ENCODE measurements around the gene FIBCD1. TPM values are rescaled to one million over a fixed set of nuclear protein-coding genes. Genes with fewer than 3 reads are reported as not detected.

FIBCD1 gene
- total RNA-seq, 6 experiments from 2014 or later: not detected

- DNase-seq: no peak
- WGBS (ENCODE audit: insufficient coverage, low coverage, low lambda C conversion rate, missing lambda C conversion rate): 75% methylated on average over 21 of the region's 24 CpGs
- intact Hi-C loops (cut with DNase I): no loop called here
These were observed 33.7 kb downstream of the FIBCD1 start for GRCh38 chr9:130905125-130905901.

GRCh38 chr9:130904070-130905044 is 34.7 kb downstream of the FIBCD1 start:
- Histone ChIP-seq H3K36me3 (no peaks in the 10 kb centered on the region), H3K9me3 (no peaks in the 10 kb centered on the region), H3K4me3 (no peak overlapping the region), H3K27ac (no peak overlapping the region), H3K27me3 (no peaks in the 10 kb centered on the region), H3K4me1 (no peaks in the 10 kb centered on the region)
- WGBS (ENCODE audit: insufficient coverage, low coverage, low lambda C conversion rate, missing lambda C conversion rate): 61% methylated on average over 14 of the region's 48 CpGs
- DNase-seq (no peak), ATAC-seq (no peak)
- intact Hi-C loops (cut with DNase I): no loop called here
- TF ChIP-seq POLR2A (IDR thresholded peaks at IDR 0.05): no peak
- no peak for TF ChIP-seq CTCF (IDR thresholded peaks at IDR 0.05)

More at GRCh38 chr9:130905125-130905901, 33.7 kb downstream of the FIBCD1 start:
- H3K4me1 ChIP-seq: no peaks in the 10 kb centered on the region
- TF ChIP-seq CTCF (IDR thresholded peaks at IDR 0.05): no peak
- no peak for TF ChIP-seq POLR2A (IDR thresholded peaks at IDR 0.05)
- ATAC-seq: no peak
- no peak overlapping the region for H3K4me3 ChIP-seq
- no peaks in the 10 kb centered on the region for H3K36me3 ChIP-seq
- no peaks in the 10 kb centered on the region for H3K9me3 ChIP-seq
- no peaks in the 10 kb centered on the region for H3K27me3 ChIP-seq
- H3K27ac ChIP-seq: no peak overlapping the region

- 46% methylated on average over 7 of the region's 25 CpGs for WGBS (ENCODE audit: insufficient coverage, low coverage, low lambda C conversion rate, missing lambda C conversion rate)
These were observed 35.6 kb downstream of the FIBCD1 start for GRCh38 chr9:130903194-130904069.

More at GRCh38 chr9:130903194-130904069, 35.6 kb downstream of the FIBCD1 start:
- no peaks in the 10 kb centered on the region for H3K9me3 ChIP-seq
- no peaks in the 10 kb centered on the region for H3K4me1 ChIP-seq
- no peak overlapping the region for H3K4me3 ChIP-seq
- H3K27ac ChIP-seq: no peak overlapping the region
- intact Hi-C loops (cut with DNase I): no loop called here
- no peak for ATAC-seq
- no peaks in the 10 kb centered on the region for H3K27me3 ChIP-seq
- DNase-seq: no peak
- TF ChIP-seq CTCF (IDR thresholded peaks at IDR 0.05): no peak
- TF ChIP-seq POLR2A (IDR thresholded peaks at IDR 0.05): no peak
- H3K36me3 ChIP-seq: no peaks in the 10 kb centered on the region
